ENCODE measurements around the gene MYORG.
"Not testable (repeated sequence)": the region's sequence is repeated elsewhere in the genome, so short reads cannot be mapped to it uniquely, and the experiment has no call there.

Gene MYORG

DNA sequence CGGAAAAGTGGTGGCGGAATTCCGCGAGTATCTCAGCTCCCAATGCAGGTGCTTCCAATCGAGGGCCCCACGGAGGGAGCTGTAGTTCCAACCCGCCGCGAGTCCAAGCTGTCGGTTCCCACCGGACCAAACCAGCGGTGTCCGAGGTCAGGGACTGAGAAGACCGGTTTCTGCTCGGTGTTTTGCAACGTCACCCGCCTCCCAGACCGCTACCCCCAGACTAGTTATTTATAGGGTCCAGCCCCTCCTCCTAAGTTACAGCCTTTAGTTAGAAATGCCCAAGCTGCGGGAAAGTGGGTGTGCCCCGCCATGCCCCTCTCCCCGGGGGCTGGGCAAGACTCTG lies 677 bp upstream of the MYORG start:
- no peaks in the 10 kb centered on the region for H3K9me3 Mint-ChIP-seq
- H3K27me3 Mint-ChIP-seq, result no peaks in the 10 kb centered on the region
- H3K27ac Mint-ChIP-seq, result no peak overlapping the region
- peaks cover 1% of the 10 kb centered on the region for H3K36me3 Mint-ChIP-seq
- H3K4me3 Mint-ChIP-seq, result peak overlapping the region; percentile 90
- peaks cover 47% of the 10 kb centered on the region for H3K4me1 Mint-ChIP-seq

- H3K36me3 Mint-ChIP-seq, result peaks cover 1% of the 10 kb centered on the region
- no peaks in the 10 kb centered on the region for H3K9me3 Mint-ChIP-seq
- no peaks in the 10 kb centered on the region for H3K27me3 Mint-ChIP-seq
- peaks cover 43% of the 10 kb centered on the region for H3K4me1 Mint-ChIP-seq
- peak overlapping the region; percentile 90 for H3K4me3 Mint-ChIP-seq
- peak overlapping the region; percentile 76 for H3K27ac Mint-ChIP-seq
Observed at GRCh38 chr9:34375901-34376595, 650 bp downstream of the MYORG start.

DNA sequence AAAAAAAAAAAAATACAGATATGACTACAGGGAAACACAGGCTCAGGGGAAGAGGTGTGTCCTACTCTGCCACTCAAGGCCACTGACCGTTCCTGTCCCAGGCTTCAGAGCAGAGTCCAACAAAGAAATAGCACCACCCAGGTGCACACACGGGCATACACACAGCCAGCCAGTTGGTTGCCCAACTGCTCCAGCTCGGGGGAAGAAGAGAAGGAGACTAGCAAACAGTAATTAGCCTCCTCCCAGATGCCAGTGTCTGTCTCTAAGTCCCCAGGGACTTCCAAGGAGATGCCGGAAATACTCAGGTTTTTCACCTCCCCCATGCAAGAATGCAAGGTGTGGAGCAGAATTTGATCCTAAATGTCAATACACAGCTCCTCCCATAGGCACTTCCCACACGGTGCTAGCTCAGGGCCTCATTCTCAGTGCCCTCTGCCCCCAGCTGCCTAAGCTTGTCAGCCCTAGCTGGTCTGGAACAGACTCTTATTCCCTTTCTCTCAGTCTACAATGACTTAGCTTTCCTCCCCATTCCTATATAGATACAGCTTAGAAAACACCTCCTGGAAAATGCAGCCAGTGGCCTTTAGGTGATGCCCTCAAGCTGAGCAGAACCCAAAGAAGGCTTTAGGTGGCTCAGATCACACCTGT lies 1.7 kb downstream of the MYORG start:
- Mint-ChIP-seq H3K36me3 (peaks cover 4% of the 10 kb centered on the region), H3K4me1 (peaks cover 35% of the 10 kb centered on the region), H3K27me3 (no peaks in the 10 kb centered on the region), H3K27ac (peak overlapping the region; percentile 76), H3K4me3 (peak overlapping the region; percentile 90), H3K9me3 (no peaks in the 10 kb centered on the region)

DNA sequence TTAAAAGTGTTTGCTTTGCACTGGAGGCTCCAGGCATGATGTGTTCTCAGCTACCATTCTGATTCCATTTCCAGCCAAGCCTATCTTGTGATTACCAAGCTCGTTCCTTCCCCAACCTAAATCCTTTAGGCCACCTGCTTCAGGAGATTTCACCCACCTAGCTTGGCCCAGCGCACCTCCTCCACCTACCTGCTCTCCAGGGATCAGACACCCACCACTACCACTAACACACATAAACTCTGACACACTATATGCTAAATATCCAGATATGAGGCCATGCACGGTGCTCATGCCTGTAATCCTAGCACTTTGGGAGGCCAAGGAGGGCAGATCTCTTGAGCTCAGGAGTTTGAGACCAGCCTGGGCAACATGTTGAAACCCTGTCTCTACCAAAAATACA lies 2.4 kb downstream of the MYORG start:
- Mint-ChIP-seq H3K27ac (no peak overlapping the region), H3K4me3 (no peak overlapping the region), H3K9me3 (no peaks in the 10 kb centered on the region), H3K4me1 (peaks cover 28% of the 10 kb centered on the region), H3K36me3 (peaks cover 6% of the 10 kb centered on the region), H3K27me3 (no peaks in the 10 kb centered on the region)

GRCh38 chr9:34373749-34374148 lies 2.9 kb downstream of the MYORG start:
- Mint-ChIP-seq H3K27me3 (no peaks in the 10 kb centered on the region), H3K4me3 (no peak overlapping the region), H3K27ac (no peak overlapping the region), H3K4me1 (peaks cover 24% of the 10 kb centered on the region), H3K36me3 (peaks cover 6% of the 10 kb centered on the region), H3K9me3 (no peaks in the 10 kb centered on the region)

- no peaks in the 10 kb centered on the region for H3K27me3 Mint-ChIP-seq
- H3K4me3 Mint-ChIP-seq, result no peak overlapping the region
- peaks cover 17% of the 10 kb centered on the region for H3K4me1 Mint-ChIP-seq
- H3K9me3 Mint-ChIP-seq, result no peaks in the 10 kb centered on the region
- H3K27ac Mint-ChIP-seq, result no peak overlapping the region
- peaks cover 7% of the 10 kb centered on the region for H3K36me3 Mint-ChIP-seq
Observed at GRCh38 chr9:34372467-34373011, 4.2 kb downstream of the MYORG start.

DNA sequence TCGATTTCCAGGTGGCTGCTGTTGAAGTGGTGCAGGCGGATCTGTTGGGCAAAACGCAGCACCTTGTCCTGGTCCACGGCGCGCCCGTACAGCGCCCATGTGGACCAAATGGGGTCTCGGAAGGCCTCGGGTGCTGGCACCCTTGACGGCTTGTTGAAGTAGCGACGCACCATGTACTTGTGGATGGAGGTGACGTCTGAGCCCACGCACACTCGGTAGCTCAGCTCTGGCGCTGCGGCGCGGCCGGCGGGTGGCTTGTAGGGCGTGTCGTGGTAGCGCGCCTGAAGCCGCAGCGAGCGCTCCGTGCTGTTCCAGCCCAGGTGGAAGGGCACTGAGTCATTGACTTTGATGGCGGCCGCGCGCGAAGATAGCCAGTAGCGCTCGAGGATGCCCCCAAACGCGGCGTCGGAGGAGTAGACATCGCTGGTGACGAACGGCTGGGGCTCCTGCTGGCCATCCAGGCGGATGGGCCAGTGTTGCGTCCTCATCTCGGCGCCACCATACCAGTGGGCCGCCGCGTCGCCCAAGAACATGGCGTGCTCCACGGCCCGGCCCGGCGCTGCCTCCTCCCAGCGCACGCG lies 4.7 kb downstream of the MYORG start:
- H3K4me1 Mint-ChIP-seq, result peaks cover 14% of the 10 kb centered on the region
- no peaks in the 10 kb centered on the region for H3K27me3 Mint-ChIP-seq
- H3K9me3 Mint-ChIP-seq, result no peaks in the 10 kb centered on the region
- H3K27ac Mint-ChIP-seq, result no peak overlapping the region
- H3K36me3 Mint-ChIP-seq, result peaks cover 7% of the 10 kb centered on the region
- H3K4me3 Mint-ChIP-seq, result no peak overlapping the region

DNA sequence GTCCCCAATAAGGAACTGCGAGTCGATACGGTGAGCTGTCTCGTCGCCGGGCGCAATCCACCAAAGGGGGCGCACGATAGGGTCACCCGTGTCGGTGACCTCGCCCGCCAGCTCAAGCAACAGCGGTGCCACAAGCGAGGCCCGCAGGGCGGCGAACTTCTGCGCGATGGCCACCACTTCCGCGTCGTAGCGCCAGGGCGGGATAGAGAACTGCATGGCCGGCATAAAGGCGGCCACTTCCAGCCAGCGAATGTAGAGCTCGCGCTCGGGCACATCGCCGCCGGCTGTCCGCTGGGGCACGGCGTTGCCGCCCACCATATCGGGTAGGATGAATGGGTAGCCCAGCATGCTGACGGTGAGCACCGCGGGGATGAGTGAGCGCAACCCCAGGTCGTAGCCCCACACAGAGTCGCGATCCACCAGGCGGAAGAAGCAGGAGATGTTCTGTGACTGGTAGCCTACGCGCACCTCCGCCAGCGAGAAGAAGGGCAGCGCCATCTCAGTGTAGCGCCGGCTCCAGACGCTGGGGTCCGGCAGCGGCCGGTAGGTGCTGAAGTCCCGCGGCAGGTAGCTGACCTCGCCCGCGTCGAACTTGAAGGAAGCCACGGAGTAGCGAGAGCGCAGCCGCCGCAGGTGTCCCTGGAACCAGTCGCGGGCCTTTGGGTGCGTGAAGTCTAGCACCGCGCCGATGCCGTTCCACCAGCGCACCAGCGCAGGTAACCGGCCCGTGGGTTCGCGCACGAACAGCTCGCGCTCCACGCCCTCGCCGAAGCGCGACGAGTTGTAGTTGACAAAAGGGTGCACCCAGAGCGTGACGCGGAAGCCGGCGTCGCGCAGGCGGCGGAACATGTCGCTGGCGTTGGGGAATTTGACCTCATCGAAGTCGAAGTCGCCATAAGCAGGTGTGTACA lies 5.5 kb downstream of the MYORG start:
- no peaks in the 10 kb centered on the region for H3K9me3 Mint-ChIP-seq
- H3K27ac Mint-ChIP-seq, result no peak overlapping the region
- H3K27me3 Mint-ChIP-seq, result no peaks in the 10 kb centered on the region
- peak overlapping the region; percentile 33 for H3K4me3 Mint-ChIP-seq
- peaks cover 11% of the 10 kb centered on the region for H3K4me1 Mint-ChIP-seq
- H3K36me3 Mint-ChIP-seq, result peaks cover 7% of the 10 kb centered on the region

GRCh38 chr9:34370335-34370969 lies 6.2 kb downstream of the MYORG start:
- H3K9me3 Mint-ChIP-seq, result no peaks in the 10 kb centered on the region
- peak overlapping the region; percentile 33 for H3K4me3 Mint-ChIP-seq
- H3K36me3 Mint-ChIP-seq, result peaks cover 7% of the 10 kb centered on the region
- no peak overlapping the region for H3K27ac Mint-ChIP-seq
- H3K4me1 Mint-ChIP-seq, result peaks cover 3% of the 10 kb centered on the region
- H3K27me3 Mint-ChIP-seq, result no peaks in the 10 kb centered on the region

GRCh38 chr9:34369636-34370035 lies 7.1 kb downstream of the MYORG start:
- Mint-ChIP-seq H3K4me1 (peaks cover 1% of the 10 kb centered on the region), H3K27me3 (no peaks in the 10 kb centered on the region), H3K27ac (no peak overlapping the region), H3K36me3 (peaks cover 7% of the 10 kb centered on the region), H3K9me3 (no peaks in the 10 kb centered on the region), H3K4me3 (no peak overlapping the region)

GRCh38 chr9:34368796-34369195 lies 7.9 kb downstream of the MYORG start:
- H3K9me3 Mint-ChIP-seq, H3K4me1 Mint-ChIP-seq, H3K27ac Mint-ChIP-seq, H3K4me3 Mint-ChIP-seq, H3K36me3 Mint-ChIP-seq, H3K27me3 Mint-ChIP-seq: not testable (repeated sequence)

GRCh38 chr9:34367751-34368410 lies 8.8 kb downstream of the MYORG start:
- not testable (repeated sequence) for H3K27ac Mint-ChIP-seq, H3K27me3 Mint-ChIP-seq, H3K4me3 Mint-ChIP-seq, H3K9me3 Mint-ChIP-seq, H3K36me3 Mint-ChIP-seq
- peaks cover 19% of the 10 kb centered on the region for H3K4me1 Mint-ChIP-seq

DNA sequence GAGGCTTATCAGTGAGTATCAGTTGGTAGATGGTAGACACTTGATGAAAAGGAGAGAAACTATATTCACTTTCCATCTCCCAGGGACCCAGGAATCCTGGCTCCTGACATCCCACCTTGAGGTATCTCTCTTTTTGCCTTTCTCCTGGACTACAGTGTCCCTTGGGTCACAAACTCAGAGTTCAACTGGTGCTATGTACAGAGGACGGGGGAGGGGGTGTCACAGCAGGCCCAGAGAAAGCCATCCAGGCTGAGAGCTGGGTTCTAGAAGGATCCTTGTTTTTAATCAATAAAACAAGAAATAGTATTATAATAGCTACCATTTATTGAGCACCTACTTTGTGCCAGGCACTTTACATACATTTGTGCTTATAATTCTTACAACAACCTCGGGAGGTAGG lies 10.3 kb downstream of the MYORG start:
- H3K4me3 Mint-ChIP-seq, result no peak overlapping the region
- H3K9me3 Mint-ChIP-seq, result no peaks in the 10 kb centered on the region
- peaks cover 8% of the 10 kb centered on the region for H3K36me3 Mint-ChIP-seq
- H3K27ac Mint-ChIP-seq, result no peak overlapping the region
- H3K4me1 Mint-ChIP-seq, result peaks cover 22% of the 10 kb centered on the region
- H3K27me3 Mint-ChIP-seq, result no peaks in the 10 kb centered on the region

DNA sequence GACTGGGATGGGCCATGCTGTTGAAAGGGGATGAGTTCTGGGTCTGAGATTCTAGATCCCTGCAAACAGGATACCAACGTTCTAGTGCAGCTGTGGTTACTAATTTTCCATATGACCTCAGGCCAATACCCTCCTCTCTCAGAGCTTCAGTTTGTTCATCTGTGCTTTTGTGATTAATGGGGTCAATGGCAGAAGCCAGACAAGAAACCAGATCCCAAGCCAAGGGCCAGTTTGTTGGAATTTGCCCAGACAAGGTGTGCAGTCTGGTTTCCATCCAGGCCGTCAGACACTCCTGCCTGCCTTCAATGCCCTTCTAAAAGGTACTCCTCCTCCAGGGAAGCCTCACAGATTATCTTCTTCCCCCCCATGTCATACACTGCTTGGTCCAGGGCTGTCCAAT lies 11.4 kb downstream of the MYORG start:
- Mint-ChIP-seq H3K36me3 (peaks cover 8% of the 10 kb centered on the region), H3K9me3 (no peaks in the 10 kb centered on the region), H3K4me1 (peaks cover 22% of the 10 kb centered on the region), H3K4me3 (no peak overlapping the region), H3K27me3 (no peaks in the 10 kb centered on the region), H3K27ac (no peak overlapping the region)
